Body of pancreas (tissue), 4 donors: ENCODE measurements around the gene RGS5. TPM values are rescaled to one million over a fixed set of nuclear protein-coding genes. Genes with fewer than 3 reads are reported as not detected.
"Not testable (repeated sequence)": the region's sequence is repeated elsewhere in the genome, so short reads cannot be mapped to it uniquely, and the experiment has no call there.

Experiments
- ATAC-seq: fragments of 150-250 bp; one replicate; pipeline ENCODE4 v1.9.1; 2016
- DNase-seq, 4 donors: peaks; one replicate each; pipeline ENCODE4 v3.0.0-alpha.2; 2019
- H3K27ac ChIP-seq, 4 donors: fragments of 200-600 bp; sonication (generic); 1 replicate in 3 of 4; 2 replicates in 1 of 4; pipeline versions ENCODE4 v1.5.1 to v1.6.1; 2016 to 2019; ENCODE audit warnings: mild to moderate bottlenecking in 1 of 4, mixed read lengths in 1 of 4, moderate library complexity in 1 of 4
- H3K27me3 ChIP-seq, 2 donors: fragments of 200-600 bp; sonication (generic); one replicate each; pipeline ENCODE4 v1.6.0; 2016; ENCODE audit warnings: mild to moderate bottlenecking in 1 of 2
- H3K36me3 ChIP-seq, 2 donors: fragments of 200-600 bp; sonication (generic); replicated peaks in 1 of 2; 2 replicates each; pipeline ENCODE4 v1.5.1; 2016; ENCODE audit warnings: low read depth in 2 of 2; ENCODE audit not compliant: insufficient read depth in 1 of 2
- H3K4me1 ChIP-seq: fragments of 200-600 bp; sonication (generic); one replicate; pipeline ENCODE4 v1.6.0; 2016
- H3K4me3 ChIP-seq, 2 donors: fragments of 200-600 bp; sonication (generic); 1 replicate in 1 of 2; 2 replicates in 1 of 2; pipeline ENCODE4 v1.5.1; 2016 to 2019
- H3K9me3 ChIP-seq, 3 donors: fragments of 200-600 bp; sonication (generic); 1 replicate in 2 of 3; 2 replicates in 1 of 3; pipeline ENCODE4 v1.5.1; 2016
- CTCF ChIP-seq, 7 experiments: fragments of 450-650 bp in 4 of 7; fragments of 200-600 bp in 3 of 7; sonication (generic) in 3 of 7; IDR thresholded peaks; one replicate each; pipeline ENCODE4 v1.5.1; 2016 to 2019; ENCODE audit warnings: antibody characterized with exemption in 7 of 7
- POLR2A ChIP-seq, 3 donors: fragments of 450-650 bp; IDR thresholded peaks; one replicate each; pipeline ENCODE4 v1.6.1; 2016; ENCODE audit warnings: antibody characterized with exemption in 3 of 3, mild to moderate bottlenecking in 2 of 3
- WGBS, 2 donors: methylation state at CpG; one replicate each; pipeline ENCODE4 v1.1.5; 2017; 5-methylcytosine and 5-hydroxymethylcytosine counted together
- intact Hi-C: fragments of 100-400 bp; cut with DNase I; formaldehyde crosslinking; loops from one replicate; pipeline ENCODE4 v1.15.1; 2023
- total RNA-seq, 2 donors: library from RNA; depleted of rRNA; stranded (reverse); fragments of >200 nt; gene quantifications; one replicate each; pipeline ENCODE4 v1.1.0, GENCODE V29; 2016

Gene RGS5
- total RNA-seq, 2 donors from 2014 or later: 17.8 to 25.7 TPM

GRCh38 chr1:163240705-163241104, 38.0 kb upstream of the RGS5 start:
- Histone ChIP-seq H3K4me1 (no peaks in the 10 kb centered on the region), H3K27me3 (no peaks in the 10 kb centered on the region), H3K9me3 (no peaks in the 10 kb centered on the region), H3K36me3 (no peaks in the 10 kb centered on the region), H3K27ac (no peak overlapping the region), H3K4me3 (no peak overlapping the region)
- TF ChIP-seq CTCF (IDR thresholded peaks at IDR 0.05) (no peak), POLR2A (IDR thresholded peaks at IDR 0.05) (no peak)
- intact Hi-C loops: no loop called here
- no peak for DNase-seq
- WGBS, 2 donors: 82 to 95% methylated on average over 3 of the region's 3 CpGs
- no peak for ATAC-seq

DNA sequence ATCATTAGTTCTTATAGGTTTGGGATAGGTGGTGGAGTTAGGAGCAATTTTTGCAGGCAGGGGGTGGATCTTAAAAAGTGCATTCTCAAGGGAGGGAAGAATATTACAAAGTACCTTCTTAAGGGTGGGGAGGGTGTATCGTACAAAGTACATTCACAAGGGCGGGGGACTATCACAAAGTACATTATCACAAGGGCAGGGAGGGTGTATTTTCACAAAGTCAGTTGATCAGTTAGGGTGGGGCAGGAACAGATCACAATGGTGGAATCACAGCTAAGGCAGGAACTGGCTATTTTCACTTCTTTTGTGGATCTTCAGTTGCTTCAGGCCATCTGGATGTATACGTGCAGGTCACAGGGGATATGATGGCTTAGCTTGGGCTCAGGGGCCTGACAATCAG, 30.9 kb upstream of the RGS5 start:
- intact Hi-C loops, H3K27me3 ChIP-seq, H3K9me3 ChIP-seq, DNase-seq, H3K27ac ChIP-seq, ATAC-seq, H3K4me3 ChIP-seq, H3K4me1 ChIP-seq, H3K36me3 ChIP-seq: not testable (repeated sequence)
- WGBS, 2 donors: 92 to 95% methylated on average over 3 of the region's 3 CpGs

- no peaks in the 10 kb centered on the region for H3K36me3 ChIP-seq
- no peaks in the 10 kb centered on the region for H3K27me3 ChIP-seq
- TF ChIP-seq POLR2A (IDR thresholded peaks at IDR 0.05) (no peak), CTCF (IDR thresholded peaks at IDR 0.05) (no peak)
- DNase-seq: no peak
- no peak overlapping the region for H3K27ac ChIP-seq
- WGBS, 2 donors: 43 to 48% methylated on average over 2 of the region's 2 CpGs
- H3K9me3 ChIP-seq: no peaks in the 10 kb centered on the region
- no peak overlapping the region for H3K4me3 ChIP-seq
- intact Hi-C loops: no loop called here
- ATAC-seq: no peak
- no peaks in the 10 kb centered on the region for H3K4me1 ChIP-seq
Observed at GRCh38 chr1:163231385-163231784, 28.7 kb upstream of the RGS5 start.

GRCh38 chr1:163230827-163231226, 28.1 kb upstream of the RGS5 start:
- Histone ChIP-seq H3K4me1 (no peaks in the 10 kb centered on the region), H3K4me3 (no peak overlapping the region), H3K27me3 (no peaks in the 10 kb centered on the region), H3K9me3 (no peaks in the 10 kb centered on the region), H3K27ac (no peak overlapping the region), H3K36me3 (no peaks in the 10 kb centered on the region)
- no peak for TF ChIP-seq POLR2A (IDR thresholded peaks at IDR 0.05)
- no peak for TF ChIP-seq CTCF (IDR thresholded peaks at IDR 0.05)
- DNase-seq (no peak), ATAC-seq (no peak)
- intact Hi-C loops: no loop called here
- 96 to 98% methylated on average over 3 of the region's 3 CpGs for WGBS, 2 donors

DNA sequence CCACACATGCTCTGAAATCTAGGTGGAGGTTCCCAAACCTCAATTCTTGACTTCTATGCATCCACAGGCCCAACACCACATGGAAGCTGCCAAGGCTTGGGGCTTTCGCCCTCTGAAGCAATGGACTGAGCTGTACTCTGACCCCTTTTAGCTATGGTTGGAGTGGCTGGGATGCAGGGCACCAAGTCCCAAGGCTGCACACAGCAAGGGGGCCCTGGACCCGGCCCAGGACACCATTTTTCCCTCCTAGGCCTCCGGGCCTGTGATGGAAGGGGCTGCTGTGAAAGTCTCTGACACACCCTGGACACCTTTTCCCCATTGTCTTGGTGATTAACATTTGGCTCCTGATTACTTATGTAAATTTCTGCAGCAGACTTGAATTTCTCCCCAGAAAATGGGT, 25.6 kb upstream of the RGS5 start:
- ATAC-seq, H3K27ac ChIP-seq, DNase-seq, H3K36me3 ChIP-seq, H3K4me3 ChIP-seq, H3K4me1 ChIP-seq, intact Hi-C loops, H3K27me3 ChIP-seq, H3K9me3 ChIP-seq: not testable (repeated sequence)
- 72 to 77% methylated on average over 3 of the region's 3 CpGs for WGBS, 2 donors

- Histone ChIP-seq H3K4me3 (no peak overlapping the region), H3K36me3 (no peaks in the 10 kb centered on the region), H3K9me3 (no peaks in the 10 kb centered on the region), H3K27me3 (no peaks in the 10 kb centered on the region), H3K27ac (no peak overlapping the region), H3K4me1 (no peaks in the 10 kb centered on the region)
- intact Hi-C loops: no loop called here
- 76 to 78% methylated on average over 1 of the region's 1 CpG for WGBS, 2 donors
- no peak for TF ChIP-seq POLR2A (IDR thresholded peaks at IDR 0.05)
- no peak for TF ChIP-seq CTCF (IDR thresholded peaks at IDR 0.05)
- no peak for DNase-seq
- no peak for ATAC-seq
Observed at GRCh38 chr1:163227126-163227525, 24.4 kb upstream of the RGS5 start.
